Measurements from ENCODE around the gene SMARCD1. TPM values are rescaled to one million over a fixed set of nuclear protein-coding genes. Genes with fewer than 3 reads are reported as not detected.

Gene SMARCD1
- total and polyA plus RNA-seq, 7 donors, result 11.7 to 21.1 (median 16.4) TPM

DNA sequence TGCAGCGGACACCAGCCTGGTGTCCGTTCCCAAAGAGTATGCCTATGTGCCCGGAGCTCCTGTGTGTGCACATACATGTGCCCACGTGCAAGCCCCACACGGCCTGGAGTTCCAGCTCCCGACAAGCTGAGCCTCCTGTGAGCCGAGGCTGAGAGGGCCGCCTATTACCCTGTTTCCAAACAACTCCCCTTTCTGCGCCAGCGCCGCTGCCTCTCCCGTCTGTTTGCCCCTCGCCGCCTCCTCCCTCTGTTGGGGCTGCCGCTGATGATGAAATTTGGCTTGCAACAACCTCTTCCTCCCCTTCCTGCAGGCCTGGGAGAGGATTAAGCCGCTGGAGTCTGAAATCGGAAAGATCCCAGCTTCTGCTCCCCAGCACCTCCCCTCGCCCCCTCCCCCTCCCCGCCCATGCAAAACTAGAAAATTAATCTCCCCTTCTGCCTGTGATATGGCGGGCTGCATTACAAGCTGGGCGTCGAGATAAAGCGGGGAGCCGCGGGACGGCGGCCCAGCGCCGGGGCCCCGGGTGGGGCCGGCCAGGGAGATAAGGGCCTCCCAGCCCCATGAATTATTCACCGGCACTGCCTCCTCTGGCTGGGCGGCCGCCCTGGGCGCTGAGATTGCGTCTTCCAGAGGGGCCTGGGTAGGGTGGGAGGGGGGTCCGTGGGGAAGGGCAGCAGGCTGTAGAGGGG is 34.6 kb upstream of the SMARCD1 start:
- TF ChIP-seq, protein P1, sequence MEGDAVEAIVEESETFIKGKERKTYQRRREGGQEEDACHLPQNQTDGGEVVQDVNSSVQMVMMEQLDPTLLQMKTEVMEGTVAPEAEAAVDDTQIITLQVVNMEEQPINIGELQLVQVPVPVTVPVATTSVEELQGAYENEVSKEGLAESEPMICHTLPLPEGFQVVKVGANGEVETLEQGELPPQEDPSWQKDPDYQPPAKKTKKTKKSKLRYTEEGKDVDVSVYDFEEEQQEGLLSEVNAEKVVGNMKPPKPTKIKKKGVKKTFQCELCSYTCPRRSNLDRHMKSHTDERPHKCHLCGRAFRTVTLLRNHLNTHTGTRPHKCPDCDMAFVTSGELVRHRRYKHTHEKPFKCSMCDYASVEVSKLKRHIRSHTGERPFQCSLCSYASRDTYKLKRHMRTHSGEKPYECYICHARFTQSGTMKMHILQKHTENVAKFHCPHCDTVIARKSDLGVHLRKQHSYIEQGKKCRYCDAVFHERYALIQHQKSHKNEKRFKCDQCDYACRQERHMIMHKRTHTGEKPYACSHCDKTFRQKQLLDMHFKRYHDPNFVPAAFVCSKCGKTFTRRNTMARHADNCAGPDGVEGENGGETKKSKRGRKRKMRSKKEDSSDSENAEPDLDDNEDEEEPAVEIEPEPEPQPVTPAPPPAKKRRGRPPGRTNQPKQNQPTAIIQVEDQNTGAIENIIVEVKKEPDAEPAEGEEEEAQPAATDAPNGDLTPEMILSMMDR (IDR thresholded peaks at IDR 0.05), result no peak
- ATAC-seq, result peak in 3 of 4 donors; percentile 50 to 80 (median 54)
- intact Hi-C loops (cut with DNase I), result no loop called here
- Histone ChIP-seq H3K9me3 (no peaks in the 10 kb centered on the region), H3K27me3 (ENCODE audit: insufficient read depth in 3 of 3, low read length in 2 of 3) (peaks cover 0 to 36% (median 2%) of the 10 kb centered on the region in 3 donors), H3K27ac (no peak overlapping the region), H3K36me3 (ENCODE audit: insufficient read depth in 1 of 2, low read depth in 1 of 2) (no peaks in the 10 kb centered on the region), H3K4me3 (peak overlapping the region; percentile 37), H3K4me1 (no peaks in the 10 kb centered on the region)
- DNase-seq, result peak; percentile 79 to 85
- WGBS, 3 donors, result 11 to 20% (median 12%) methylated on average over 30 to 37 of the region's 37 CpGs

DNA sequence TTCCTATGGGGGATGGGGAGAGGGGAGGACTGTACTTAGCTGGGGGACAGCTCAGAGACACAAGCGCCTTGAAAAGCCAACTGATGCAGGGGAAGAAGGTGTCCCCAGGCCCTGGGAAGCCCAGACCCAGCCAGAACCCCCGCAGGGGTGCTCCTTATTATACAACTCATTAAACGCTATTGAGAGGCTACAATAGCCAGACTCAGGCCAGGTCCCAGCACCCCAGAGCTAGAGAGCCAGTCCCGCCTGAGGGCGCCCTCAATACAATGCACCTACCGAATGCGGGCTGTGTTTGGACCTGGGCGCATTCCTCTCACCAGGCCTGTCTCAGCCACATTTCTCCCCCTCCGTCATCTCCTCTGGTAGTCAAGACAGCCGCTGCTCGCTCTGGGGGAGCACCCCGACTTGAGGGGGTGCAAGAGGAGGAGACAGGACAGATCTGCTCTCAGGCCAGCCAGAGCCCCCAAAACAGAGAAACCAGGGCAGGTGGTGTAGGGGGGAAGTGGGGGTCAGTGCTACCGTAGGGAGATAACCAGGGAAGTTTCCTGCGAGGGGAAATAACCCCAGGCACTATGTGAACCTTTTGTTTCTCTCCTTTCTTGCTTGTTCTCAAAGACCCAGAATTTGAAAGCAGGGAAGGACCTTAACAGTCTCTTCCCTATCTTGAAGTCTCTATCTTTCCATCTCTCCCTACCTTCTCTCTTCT is 33.9 kb upstream of the SMARCD1 start:
- intact Hi-C loops (cut with DNase I), result no loop called here
- ATAC-seq, result no peak
- H3K27me3 ChIP-seq (ENCODE audit: insufficient read depth in 3 of 3, low read length in 2 of 3), result peaks cover 0 to 41% (median 2%) of the 10 kb centered on the region in 3 donors

DNA sequence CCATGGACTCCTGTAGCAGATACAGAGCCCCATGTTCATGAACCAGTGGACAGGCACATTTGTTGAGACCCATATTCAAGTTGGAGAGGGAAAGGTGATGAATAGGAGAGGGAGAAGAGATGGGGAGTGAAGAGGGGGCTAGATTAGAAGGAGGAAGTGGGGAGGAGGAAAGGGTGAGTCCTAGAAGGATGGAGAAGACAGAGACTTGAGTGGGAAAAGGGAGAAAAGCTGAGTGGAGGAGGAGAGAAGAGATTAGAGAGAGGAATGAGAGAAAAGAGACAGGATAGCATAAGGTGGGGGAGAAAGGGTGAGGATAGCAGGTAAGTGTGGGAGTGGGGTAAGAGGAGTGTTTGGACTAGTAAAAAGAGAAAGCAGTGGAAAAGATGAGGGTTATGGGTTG is 32.6 kb upstream of the SMARCD1 start:
- Histone ChIP-seq H3K36me3 (ENCODE audit: insufficient read depth in 1 of 2, low read depth in 1 of 2) (no peaks in the 10 kb centered on the region), H3K4me1 (no peaks in the 10 kb centered on the region), H3K9me3 (no peaks in the 10 kb centered on the region), H3K4me3 (no peak overlapping the region), H3K27me3 (ENCODE audit: insufficient read depth in 3 of 3, low read length in 2 of 3) (peaks cover 0 to 45% (median 2%) of the 10 kb centered on the region in 3 donors), H3K27ac (no peak overlapping the region)
- ATAC-seq (no peak), DNase-seq (no peak)
- intact Hi-C loops (cut with DNase I), result no loop called here
- TF ChIP-seq, protein P1 (IDR thresholded peaks at IDR 0.05), result no peak

More for the DNA sequence above, 33.9 kb upstream of the SMARCD1 start:
- no peak overlapping the region for H3K27ac ChIP-seq
- H3K36me3 ChIP-seq (ENCODE audit: insufficient read depth in 1 of 2, low read depth in 1 of 2), result no peaks in the 10 kb centered on the region
- WGBS, 3 donors, result 79 to 82% (median 80%) methylated on average over 14 of the region's 14 CpGs
- H3K4me1 ChIP-seq, result no peaks in the 10 kb centered on the region
- TF ChIP-seq, protein P1 (IDR thresholded peaks at IDR 0.05), result no peak
- no peaks in the 10 kb centered on the region for H3K9me3 ChIP-seq
- no peak overlapping the region for H3K4me3 ChIP-seq
- no peak for DNase-seq

DNA sequence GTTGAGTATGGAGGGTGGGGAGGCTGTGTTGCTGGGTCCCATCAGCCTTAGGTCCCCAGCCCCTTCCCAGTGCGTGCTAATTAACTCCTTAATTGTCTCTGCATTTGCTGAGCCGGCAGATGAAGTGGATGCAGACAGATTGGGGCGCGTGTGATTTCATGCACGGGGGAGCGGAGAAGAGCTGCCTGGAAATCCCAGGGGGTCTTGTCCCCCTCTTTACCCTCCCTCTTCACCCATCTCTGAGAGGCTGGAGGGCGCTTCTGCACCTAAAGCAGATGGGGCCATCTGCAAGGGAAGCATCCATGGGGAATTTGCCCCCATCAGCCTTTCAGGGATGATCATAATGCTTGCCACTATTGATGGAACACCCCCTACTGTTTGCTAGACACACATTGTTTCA is 32.2 kb upstream of the SMARCD1 start:
- Histone ChIP-seq H3K27me3 (ENCODE audit: insufficient read depth in 3 of 3, low read length in 2 of 3) (peaks cover 0 to 45% (median 2%) of the 10 kb centered on the region in 3 donors), H3K27ac (no peak overlapping the region), H3K4me3 (no peak overlapping the region), H3K36me3 (ENCODE audit: insufficient read depth in 1 of 2, low read depth in 1 of 2) (no peaks in the 10 kb centered on the region), H3K4me1 (no peaks in the 10 kb centered on the region), H3K9me3 (no peaks in the 10 kb centered on the region)
- DNase-seq (no peak), ATAC-seq (no peak)
- 90% methylated on average over 7 of the region's 7 CpGs for WGBS, 3 donors
- intact Hi-C loops (cut with DNase I), result no loop called here
- TF ChIP-seq, protein P1 (IDR thresholded peaks at IDR 0.05), result no peak
